GM12872 (cell line): ENCODE results near the gene HP.

Source experiments
- TF ChIP-seq, protein P1 (sequence below): IDR thresholded peaks from 3 replicates; pipeline ENCODE4 v1.5.1; 2011; ENCODE audit warnings: low read depth, mild to moderate bottlenecking, low read length, moderate library complexity; ENCODE audit not compliant: insufficient read depth

The HP gene

GRCh38 chr16:72099377-72099818, 45.1 kb downstream of the HP start:
- TF ChIP-seq, protein P1, sequence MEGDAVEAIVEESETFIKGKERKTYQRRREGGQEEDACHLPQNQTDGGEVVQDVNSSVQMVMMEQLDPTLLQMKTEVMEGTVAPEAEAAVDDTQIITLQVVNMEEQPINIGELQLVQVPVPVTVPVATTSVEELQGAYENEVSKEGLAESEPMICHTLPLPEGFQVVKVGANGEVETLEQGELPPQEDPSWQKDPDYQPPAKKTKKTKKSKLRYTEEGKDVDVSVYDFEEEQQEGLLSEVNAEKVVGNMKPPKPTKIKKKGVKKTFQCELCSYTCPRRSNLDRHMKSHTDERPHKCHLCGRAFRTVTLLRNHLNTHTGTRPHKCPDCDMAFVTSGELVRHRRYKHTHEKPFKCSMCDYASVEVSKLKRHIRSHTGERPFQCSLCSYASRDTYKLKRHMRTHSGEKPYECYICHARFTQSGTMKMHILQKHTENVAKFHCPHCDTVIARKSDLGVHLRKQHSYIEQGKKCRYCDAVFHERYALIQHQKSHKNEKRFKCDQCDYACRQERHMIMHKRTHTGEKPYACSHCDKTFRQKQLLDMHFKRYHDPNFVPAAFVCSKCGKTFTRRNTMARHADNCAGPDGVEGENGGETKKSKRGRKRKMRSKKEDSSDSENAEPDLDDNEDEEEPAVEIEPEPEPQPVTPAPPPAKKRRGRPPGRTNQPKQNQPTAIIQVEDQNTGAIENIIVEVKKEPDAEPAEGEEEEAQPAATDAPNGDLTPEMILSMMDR = peak; percentile 67

DNA sequence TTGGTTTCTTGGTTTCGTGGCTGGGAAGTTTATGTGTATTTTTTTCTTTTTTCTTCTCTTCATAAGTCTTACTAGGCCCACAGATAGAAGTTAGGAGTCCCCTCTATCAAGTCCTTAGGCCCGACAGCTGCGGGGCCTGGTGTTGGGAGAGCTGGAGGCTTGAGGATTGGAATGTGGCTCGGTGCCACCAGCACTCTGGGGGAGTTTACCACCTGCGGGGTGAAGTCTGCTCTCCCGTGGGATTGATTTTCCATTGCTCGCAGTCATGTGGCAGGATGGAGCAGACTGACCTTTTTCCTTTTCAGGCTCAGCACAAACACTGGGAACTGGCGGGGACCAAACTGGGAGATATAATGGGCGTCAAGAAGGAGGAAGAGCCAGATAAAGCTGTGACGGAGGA, 46.9 kb downstream of the HP start:
- TF ChIP-seq, protein P1 = no peak

- TF ChIP-seq, protein P1 = no peak
These were observed 50.6 kb downstream of the HP start for GRCh38 chr16:72104905-72105304.

- TF ChIP-seq, protein P1 = no peak
These were observed 51.7 kb downstream of the HP start for GRCh38 chr16:72105978-72106377.

- TF ChIP-seq, protein P1 = no peak
These were observed 53.1 kb downstream of the HP start for GRCh38 chr16:72107371-72107770.

DNA sequence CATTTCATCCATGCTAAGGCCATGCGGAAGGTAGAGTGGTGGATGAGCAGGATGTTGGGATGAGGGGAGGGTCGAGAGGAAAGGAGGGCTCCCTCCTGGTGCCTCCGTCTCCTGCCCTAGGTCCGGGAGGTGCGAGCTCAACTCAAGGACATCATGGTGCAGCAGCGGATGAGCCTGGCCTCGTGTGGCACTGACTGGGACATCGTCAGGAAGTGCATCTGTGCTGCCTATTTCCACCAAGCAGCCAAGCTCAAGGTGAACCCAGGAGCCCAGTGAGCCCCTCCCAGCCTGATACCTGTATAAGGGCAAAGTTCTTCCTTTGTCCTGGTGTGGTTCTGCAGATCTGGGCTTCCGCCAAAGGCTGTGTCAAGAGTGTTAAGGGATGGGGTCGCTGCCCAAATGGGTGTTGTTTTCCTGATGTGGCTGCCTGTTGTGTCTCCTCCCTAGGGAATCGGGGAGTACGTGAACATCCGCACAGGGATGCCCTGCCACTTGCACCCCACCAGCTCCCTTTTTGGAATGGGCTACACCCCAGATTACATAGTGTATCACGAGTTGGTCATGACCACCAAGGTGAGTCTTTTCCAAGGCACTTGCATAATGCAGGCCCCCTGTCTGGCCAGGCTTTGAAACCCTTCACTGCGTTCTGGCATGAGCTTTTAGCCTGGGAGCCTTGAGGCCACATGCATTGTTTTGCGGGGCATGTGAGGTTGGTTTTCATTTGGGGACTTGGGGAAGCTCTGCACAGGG, 54.2 kb downstream of the HP start:
- TF ChIP-seq, protein P1 = no peak

GRCh38 chr16:72109300-72109699, 55.0 kb downstream of the HP start:
- TF ChIP-seq, protein P1 = no peak
